Measurements from ENCODE around the gene CDCA8.
"Not testable (repeated sequence)": the region's sequence is repeated elsewhere in the genome, so short reads cannot be mapped to it uniquely, and the experiment has no call there.

CDCA8 gene

GRCh38 chr1:37684182-37684581, 8.1 kb upstream of the CDCA8 start:
- not testable (repeated sequence) for H3K9me3 Mint-ChIP-seq, H3K4me3 Mint-ChIP-seq, H3K27me3 Mint-ChIP-seq
- peak overlapping the region; percentile 13 for H3K27ac Mint-ChIP-seq
- H3K4me1 Mint-ChIP-seq (ENCODE audit: low read depth): peaks cover 16% of the 10 kb centered on the region
- peaks cover 65% of the 10 kb centered on the region for H3K36me3 Mint-ChIP-seq (ENCODE audit: low read depth)
- intact Hi-C loops (cut with micrococcal nuclease): loop anchor here (5.0 kb wide), 1 partner anchor 232 kb away; no protein-coding TSS in a partner anchor

- no peak overlapping the region for H3K4me3 Mint-ChIP-seq
- no peaks in the 10 kb centered on the region for H3K9me3 Mint-ChIP-seq
- H3K36me3 Mint-ChIP-seq (ENCODE audit: low read depth): peaks cover 74% of the 10 kb centered on the region
- peaks cover 25% of the 10 kb centered on the region for H3K4me1 Mint-ChIP-seq (ENCODE audit: low read depth)
- no peaks in the 10 kb centered on the region for H3K27me3 Mint-ChIP-seq
- H3K27ac Mint-ChIP-seq: no peak overlapping the region
- intact Hi-C loops (cut with micrococcal nuclease): no loop called here
These were observed 6.6 kb upstream of the CDCA8 start for GRCh38 chr1:37685722-37686121.

GRCh38 chr1:37687764-37688163, 4.6 kb upstream of the CDCA8 start:
- H3K27me3 Mint-ChIP-seq; intact Hi-C loops (cut with micrococcal nuclease); H3K9me3 Mint-ChIP-seq; H3K4me3 Mint-ChIP-seq: not testable (repeated sequence)
- peak overlapping the region; percentile 21 for H3K27ac Mint-ChIP-seq
- peaks cover 38% of the 10 kb centered on the region for H3K4me1 Mint-ChIP-seq (ENCODE audit: low read depth)
- peaks cover 78% of the 10 kb centered on the region for H3K36me3 Mint-ChIP-seq (ENCODE audit: low read depth)

- H3K27me3 Mint-ChIP-seq: no peaks in the 10 kb centered on the region
- H3K36me3 Mint-ChIP-seq (ENCODE audit: low read depth): peaks cover 67% of the 10 kb centered on the region
- H3K4me3 Mint-ChIP-seq: peak overlapping the region; percentile 97
- H3K4me1 Mint-ChIP-seq (ENCODE audit: low read depth): peaks cover 38% of the 10 kb centered on the region
- intact Hi-C loops (cut with micrococcal nuclease): no loop called here
- H3K9me3 Mint-ChIP-seq: no peaks in the 10 kb centered on the region
- H3K27ac Mint-ChIP-seq: no peak overlapping the region
These were observed 3.4 kb upstream of the CDCA8 start for GRCh38 chr1:37688926-37689325.

- intact Hi-C loops (cut with micrococcal nuclease): loop anchor here (1.0 to 10.0 kb wide), 5 partner anchors 121 to 323 kb away; partner anchors contain the start of genes SNIP1, UTP11 and ZC3H12A
- no peaks in the 10 kb centered on the region for H3K27me3 Mint-ChIP-seq
- no peaks in the 10 kb centered on the region for H3K9me3 Mint-ChIP-seq
- peak overlapping the region; percentile 97 for H3K4me3 Mint-ChIP-seq
- peak overlapping the region; percentile 92 for H3K27ac Mint-ChIP-seq
- H3K4me1 Mint-ChIP-seq (ENCODE audit: low read depth): peaks cover 38% of the 10 kb centered on the region
- H3K36me3 Mint-ChIP-seq (ENCODE audit: low read depth): peaks cover 40% of the 10 kb centered on the region
These were observed 729 bp upstream of the CDCA8 start for GRCh38 chr1:37691497-37692077.

GRCh38 chr1:37692834-37693175, 489 bp downstream of the CDCA8 start:
- Mint-ChIP-seq H3K36me3 (ENCODE audit: low read depth) (peaks cover 32% of the 10 kb centered on the region), H3K4me3 (peak overlapping the region; percentile 97), H3K27ac (peak overlapping the region; percentile 92), H3K4me1 (ENCODE audit: low read depth) (peaks cover 36% of the 10 kb centered on the region), H3K9me3 (no peaks in the 10 kb centered on the region), H3K27me3 (no peaks in the 10 kb centered on the region)
- intact Hi-C loops (cut with micrococcal nuclease): loop anchor here (1.0 to 10.0 kb wide), 5 partner anchors 119 to 322 kb away; partner anchors contain the start of genes SNIP1, UTP11 and ZC3H12A

- intact Hi-C loops (cut with micrococcal nuclease): loop anchor here (10.0 kb wide), 2 partner anchors 222 to 318 kb away; partner anchors contain the start of genes UTP11 and ZC3H12A
- no peaks in the 10 kb centered on the region for H3K9me3 Mint-ChIP-seq
- no peaks in the 10 kb centered on the region for H3K27me3 Mint-ChIP-seq
- no peak overlapping the region for H3K27ac Mint-ChIP-seq
- H3K4me3 Mint-ChIP-seq: no peak overlapping the region
- peaks cover under 1% of the 10 kb centered on the region for H3K4me1 Mint-ChIP-seq (ENCODE audit: low read depth)
- peaks cover 27% of the 10 kb centered on the region for H3K36me3 Mint-ChIP-seq (ENCODE audit: low read depth)
These were observed 4.8 kb downstream of the CDCA8 start for GRCh38 chr1:37697090-37697489.

GRCh38 chr1:37697737-37698136, 5.4 kb downstream of the CDCA8 start:
- intact Hi-C loops (cut with micrococcal nuclease): loop anchor here (10.0 kb wide), 2 partner anchors 223 to 317 kb away; partner anchors contain the start of genes UTP11 and ZC3H12A
- H3K36me3 Mint-ChIP-seq (ENCODE audit: low read depth): peaks cover 27% of the 10 kb centered on the region
- H3K4me1 Mint-ChIP-seq (ENCODE audit: low read depth): no peaks in the 10 kb centered on the region
- no peaks in the 10 kb centered on the region for H3K9me3 Mint-ChIP-seq
- H3K4me3 Mint-ChIP-seq: no peak overlapping the region
- no peak overlapping the region for H3K27ac Mint-ChIP-seq
- H3K27me3 Mint-ChIP-seq: no peaks in the 10 kb centered on the region

- H3K4me1 Mint-ChIP-seq (ENCODE audit: low read depth): no peaks in the 10 kb centered on the region
- H3K36me3 Mint-ChIP-seq (ENCODE audit: low read depth): peaks cover 36% of the 10 kb centered on the region
- H3K27ac Mint-ChIP-seq: no peak overlapping the region
- no peaks in the 10 kb centered on the region for H3K27me3 Mint-ChIP-seq
- no peak overlapping the region for H3K4me3 Mint-ChIP-seq
- intact Hi-C loops (cut with micrococcal nuclease): loop anchor here (10.0 kb wide), 2 partner anchors 224 to 316 kb away; partner anchors contain the start of genes UTP11 and ZC3H12A
- H3K9me3 Mint-ChIP-seq: no peaks in the 10 kb centered on the region
These were observed 6.8 kb downstream of the CDCA8 start for GRCh38 chr1:37699147-37699546.

- no peaks in the 10 kb centered on the region for H3K27me3 Mint-ChIP-seq
- H3K27ac Mint-ChIP-seq: no peak overlapping the region
- H3K9me3 Mint-ChIP-seq: no peaks in the 10 kb centered on the region
- no peaks in the 10 kb centered on the region for H3K4me1 Mint-ChIP-seq (ENCODE audit: low read depth)
- no peak overlapping the region for H3K4me3 Mint-ChIP-seq
- H3K36me3 Mint-ChIP-seq (ENCODE audit: low read depth): peaks cover 49% of the 10 kb centered on the region
- intact Hi-C loops (cut with micrococcal nuclease): no loop called here
These were observed 8.7 kb downstream of the CDCA8 start for GRCh38 chr1:37701051-37701450.

- H3K36me3 Mint-ChIP-seq (ENCODE audit: low read depth): peaks cover 67% of the 10 kb centered on the region
These were observed 10.7 kb downstream of the CDCA8 start for GRCh38 chr1:37703061-37703460.

GRCh38 chr1:37704966-37705365, 12.7 kb downstream of the CDCA8 start:
- intact Hi-C loops (cut with micrococcal nuclease): no loop called here
- Mint-ChIP-seq H3K27me3 (no peaks in the 10 kb centered on the region), H3K9me3 (no peaks in the 10 kb centered on the region), H3K4me1 (ENCODE audit: low read depth) (no peaks in the 10 kb centered on the region), H3K4me3 (no peak overlapping the region), H3K27ac (no peak overlapping the region), H3K36me3 (ENCODE audit: low read depth) (peaks cover 77% of the 10 kb centered on the region)

More at GRCh38 chr1:37703061-37703460, 10.7 kb downstream of the CDCA8 start:
- Mint-ChIP-seq H3K4me1 (ENCODE audit: low read depth) (no peaks in the 10 kb centered on the region), H3K27me3 (no peaks in the 10 kb centered on the region), H3K4me3 (no peak overlapping the region), H3K9me3 (no peaks in the 10 kb centered on the region), H3K27ac (no peak overlapping the region)
- intact Hi-C loops (cut with micrococcal nuclease): no loop called here

GRCh38 chr1:37705399-37705798, 13.1 kb downstream of the CDCA8 start:
- intact Hi-C loops (cut with micrococcal nuclease): no loop called here
- peaks cover 72% of the 10 kb centered on the region for H3K36me3 Mint-ChIP-seq (ENCODE audit: low read depth)

GRCh38 chr1:37708471-37708870, 16.2 kb downstream of the CDCA8 start:
- no peak overlapping the region for H3K4me3 Mint-ChIP-seq
- H3K27me3 Mint-ChIP-seq: no peaks in the 10 kb centered on the region
- no peaks in the 10 kb centered on the region for H3K9me3 Mint-ChIP-seq
- H3K36me3 Mint-ChIP-seq (ENCODE audit: low read depth): peaks cover 50% of the 10 kb centered on the region
- intact Hi-C loops (cut with micrococcal nuclease): no loop called here
- H3K27ac Mint-ChIP-seq: no peak overlapping the region
- no peaks in the 10 kb centered on the region for H3K4me1 Mint-ChIP-seq (ENCODE audit: low read depth)

More at GRCh38 chr1:37705399-37705798, 13.1 kb downstream of the CDCA8 start:
- no peaks in the 10 kb centered on the region for H3K27me3 Mint-ChIP-seq
- no peaks in the 10 kb centered on the region for H3K4me1 Mint-ChIP-seq (ENCODE audit: low read depth)
- no peaks in the 10 kb centered on the region for H3K9me3 Mint-ChIP-seq
- no peak overlapping the region for H3K4me3 Mint-ChIP-seq
- H3K27ac Mint-ChIP-seq: no peak overlapping the region

- intact Hi-C loops (cut with micrococcal nuclease): no loop called here
- Mint-ChIP-seq H3K27me3 (no peaks in the 10 kb centered on the region), H3K4me3 (no peak overlapping the region), H3K4me1 (ENCODE audit: low read depth) (no peaks in the 10 kb centered on the region), H3K36me3 (ENCODE audit: low read depth) (peaks cover 6% of the 10 kb centered on the region), H3K9me3 (no peaks in the 10 kb centered on the region), H3K27ac (no peak overlapping the region)
These were observed 21.9 kb downstream of the CDCA8 start for GRCh38 chr1:37714226-37714625.

Measured in dendritic cell treated with granulocyte-macrophage colony-stimulating factor and Interleukin-4, amounts not matched to agents 40 ng/mL and 50 ng/mL, for 4 days (primary cell).